Vagina (tissue), 2 donors: ENCODE results near the gene TTLL8.

Source experiments
- CTCF ChIP-seq, 3 experiments: fragments of 450-650 bp in 2 of 3; fragments of 200-600 bp in 1 of 3; sonication (generic) in 1 of 3; IDR thresholded peaks; one replicate each; pipeline ENCODE4 v1.5.1; 2017 to 2019; ENCODE audit warnings: antibody characterized with exemption in 3 of 3, mild to moderate bottlenecking in 2 of 3, moderate library complexity in 2 of 3
- POLR2A ChIP-seq, 2 donors: fragments of 450-650 bp; IDR thresholded peaks; one replicate each; pipeline ENCODE4 v1.6.1; 2017; ENCODE audit warnings: antibody characterized with exemption in 2 of 2, mild to moderate bottlenecking in 2 of 2, moderate library complexity in 2 of 2
- POLR2AphosphoS5 ChIP-seq, 2 donors: sonication (generic); formaldehyde crosslinking; IDR thresholded peaks; one replicate each; pipeline ENCODE4 v1.9.0; 2017; ENCODE audit warnings: antibody characterized with exemption in 2 of 2, mild to moderate bottlenecking in 2 of 2, low read depth in 1 of 2; ENCODE audit not compliant: insufficient read depth in 1 of 2

GRCh38 chr22:49986325-49986724 is 71.8 kb downstream of the TTLL8 start:
- TF ChIP-seq POLR2AphosphoS5 (IDR thresholded peaks at IDR 0.05; ENCODE audit: insufficient read depth in 1 of 2, low read depth in 1 of 2) (no peak), CTCF (IDR thresholded peaks at IDR 0.05) (no peak), POLR2A (IDR thresholded peaks at IDR 0.05) (no peak)
